NCI-H460 (cell line): Measurements from ENCODE around the gene NCAPD2. TPM values are rescaled to one million over a fixed set of nuclear protein-coding genes. Genes with fewer than 3 reads are reported as not detected.
"Not testable (repeated sequence)": the region's sequence is repeated elsewhere in the genome, so short reads cannot be mapped to it uniquely, and the experiment has no call there.

Experiments
- DNase-seq: peaks from one replicate; pipeline ENCODE4 v3.0.0-alpha.2; 2016; ENCODE audit warnings: low read depth; ENCODE audit errors: extremely low read depth
- total RNA-seq: library from RNA; depleted of rRNA; stranded (reverse); fragments of >200 nt; shearing (Covaris generic); gene quantifications from 2 replicates; pipeline ENCODE4 v1.2.3, GENCODE V29; 2014

The NCAPD2 gene
- total RNA-seq, 1 experiment from 2014 or later = 68.4 TPM

DNA sequence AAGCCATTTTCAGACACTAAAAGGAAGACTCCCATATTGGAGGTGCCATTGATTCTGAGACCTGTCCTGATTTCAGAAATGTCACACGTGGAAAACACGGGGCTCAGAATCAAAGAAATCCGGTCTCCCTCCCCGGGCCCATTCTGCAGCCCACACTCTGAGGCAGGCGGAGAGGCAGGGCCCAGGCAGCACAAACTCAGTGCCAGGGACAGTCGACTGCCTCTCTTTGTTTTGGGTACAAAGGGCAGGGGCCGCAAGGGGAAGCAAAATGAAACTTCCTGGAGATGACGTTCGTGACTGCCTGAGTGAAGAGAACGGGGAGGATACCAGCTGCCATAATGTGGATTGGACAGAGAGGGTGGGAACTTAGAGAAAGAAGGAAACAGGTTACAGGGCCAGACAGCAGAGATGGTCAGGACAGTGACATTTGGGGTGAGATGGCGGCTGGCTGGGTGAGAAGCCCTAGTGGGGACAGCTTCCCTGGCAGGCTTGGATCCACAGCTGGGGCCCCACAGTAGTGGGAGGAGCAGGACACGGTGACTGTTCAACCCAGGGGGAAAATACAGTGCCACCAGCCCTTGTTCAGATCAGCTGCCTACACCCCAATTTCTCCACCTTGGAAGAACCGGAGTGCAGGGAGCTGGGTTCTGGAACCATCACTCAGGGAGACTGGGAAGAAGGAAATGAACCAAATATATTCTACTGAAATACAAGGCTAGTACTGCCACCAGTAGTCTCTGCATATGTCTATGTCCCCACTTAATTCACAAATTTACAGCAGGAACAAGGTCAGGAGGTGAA, 48.5 kb downstream of the NCAPD2 start:
- DNase-seq = no peak

DNA sequence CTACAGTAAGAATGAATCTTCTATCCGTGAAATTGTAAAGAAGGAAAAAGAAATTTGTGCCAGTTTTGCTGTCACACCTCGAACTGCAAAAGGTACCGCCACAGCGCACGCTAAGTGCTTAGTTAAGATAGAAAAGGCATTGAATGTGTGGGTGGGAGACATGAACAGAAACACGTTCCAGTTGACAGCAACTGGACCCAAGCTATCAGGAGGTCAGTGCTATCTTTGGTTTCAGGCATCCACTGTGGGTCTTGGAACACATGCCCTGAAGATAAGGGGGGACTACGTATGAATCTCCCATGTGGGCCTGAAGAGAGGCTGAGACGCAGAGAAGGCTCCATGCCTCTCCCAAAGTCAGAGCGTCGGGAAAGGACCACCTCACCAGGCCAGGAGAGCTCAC, 52.1 kb downstream of the NCAPD2 start:
- no peak for DNase-seq

DNA sequence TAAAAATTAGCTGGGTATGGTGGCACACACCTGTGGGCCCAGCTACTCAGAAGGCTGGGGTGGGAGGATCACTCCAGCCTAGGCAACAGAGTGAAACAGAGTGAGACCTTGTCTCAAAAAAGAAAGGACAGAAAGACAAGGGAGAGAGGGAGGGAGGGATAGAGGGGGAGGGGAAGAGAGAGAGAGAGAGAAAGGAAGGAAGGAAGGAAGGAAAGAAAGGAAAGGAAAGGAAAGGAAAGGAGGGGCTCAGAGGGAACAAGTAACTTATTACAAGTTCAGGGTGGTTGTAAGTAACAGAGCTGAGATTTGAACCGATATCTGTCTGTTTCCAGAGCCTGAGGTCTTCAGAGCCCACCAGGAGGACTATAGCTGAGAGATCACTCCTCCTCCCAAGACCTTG, 53.7 kb downstream of the NCAPD2 start:
- no peak for DNase-seq

DNA sequence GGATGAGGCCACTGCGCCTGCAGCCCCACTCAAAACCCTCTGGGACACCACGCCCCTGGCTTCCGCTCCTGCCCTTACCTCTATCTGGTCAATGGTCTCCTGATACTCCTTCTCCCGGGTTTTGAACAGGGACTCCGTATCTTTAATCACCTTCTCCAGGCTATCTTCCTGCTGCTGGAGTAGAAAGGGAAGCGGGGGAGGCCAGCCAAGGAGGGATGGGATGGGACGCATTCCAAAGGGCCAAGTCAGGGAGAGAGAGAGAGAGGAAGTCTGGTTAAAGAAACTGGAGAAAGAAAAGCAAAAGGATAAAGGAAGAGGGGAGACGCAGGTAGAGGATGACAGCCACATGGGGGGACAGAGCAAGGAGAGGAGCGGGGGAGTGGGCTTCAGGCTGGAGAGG, 54.1 kb downstream of the NCAPD2 start:
- DNase-seq = no peak

DNA sequence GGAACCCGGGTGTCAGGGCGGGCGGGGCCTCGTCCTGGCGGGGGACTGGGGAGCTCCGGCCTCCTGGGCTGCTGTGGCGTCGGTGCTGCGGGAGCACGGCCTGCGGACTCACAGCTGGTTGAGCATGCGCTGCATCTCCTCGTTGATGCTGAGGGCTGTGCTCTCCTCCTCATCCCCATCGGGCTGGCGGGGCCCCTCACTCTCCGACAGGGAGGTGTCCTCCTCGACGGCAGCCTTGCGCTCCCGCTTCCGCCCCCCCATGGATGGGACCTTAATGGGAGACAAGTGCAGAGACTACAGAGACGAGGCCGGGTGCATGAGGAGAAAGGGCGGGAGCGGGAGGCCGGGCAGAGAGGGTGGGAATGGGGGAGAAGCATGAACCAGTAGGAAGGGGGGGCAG, 54.7 kb downstream of the NCAPD2 start:
- no peak for DNase-seq

DNA sequence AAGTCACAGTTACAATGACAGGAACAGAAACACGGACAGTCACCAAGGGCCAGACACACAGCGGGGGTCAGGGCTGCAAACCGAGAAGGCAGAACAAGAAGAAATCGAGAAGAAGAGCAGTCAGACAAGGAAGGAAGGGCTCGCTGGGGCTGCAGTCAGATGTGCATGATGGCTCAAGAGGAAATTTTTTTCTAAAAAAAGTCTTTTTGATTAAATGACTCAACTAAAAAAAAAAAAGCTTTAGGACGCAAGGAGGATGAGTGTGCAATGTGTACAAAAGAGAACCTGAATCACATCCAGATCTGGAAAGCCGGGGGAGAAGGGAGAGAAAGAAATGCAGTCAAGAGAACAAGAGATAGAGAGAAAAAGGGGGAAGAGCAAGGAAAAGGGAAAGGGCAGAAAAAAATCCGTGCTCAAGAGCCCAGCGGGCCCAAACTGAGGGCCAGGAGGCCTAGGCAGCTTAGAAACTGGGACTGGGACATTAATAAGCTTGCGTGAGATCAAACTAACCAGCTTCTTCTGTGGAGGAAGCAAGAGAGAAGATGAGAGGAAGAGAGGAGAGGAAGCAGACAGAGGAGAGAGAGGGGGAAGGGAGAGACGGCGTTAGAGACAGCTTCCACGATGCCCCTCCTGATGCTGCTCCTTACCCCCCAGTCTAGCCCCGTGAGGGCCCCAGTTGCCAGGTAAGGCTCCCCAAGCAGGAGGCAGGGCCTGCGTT, 55.2 kb downstream of the NCAPD2 start:
- DNase-seq = no peak

DNA sequence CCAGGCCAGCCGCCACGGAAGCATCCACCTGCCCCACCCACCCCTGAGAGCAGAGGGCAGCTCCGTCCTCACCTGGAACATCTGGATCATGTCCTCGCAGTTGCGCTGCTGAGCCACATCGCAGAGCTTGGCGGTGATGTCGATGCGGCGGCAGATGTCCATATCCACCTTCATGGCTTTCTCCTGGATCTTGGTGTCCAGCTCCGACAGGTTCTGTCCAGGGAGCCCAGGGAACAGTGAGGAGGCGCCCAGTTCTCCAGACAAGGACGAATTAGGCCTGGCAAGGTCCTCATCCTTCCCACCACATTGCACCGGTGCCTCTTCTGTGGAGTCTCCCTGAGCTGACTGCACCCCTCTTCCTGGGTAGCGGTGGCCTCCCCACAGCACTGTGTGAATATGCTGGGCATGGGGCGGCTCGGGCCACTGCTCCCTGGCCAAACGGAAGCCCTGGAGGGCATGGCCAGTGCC, 55.8 kb downstream of the NCAPD2 start:
- DNase-seq = no peak

DNA sequence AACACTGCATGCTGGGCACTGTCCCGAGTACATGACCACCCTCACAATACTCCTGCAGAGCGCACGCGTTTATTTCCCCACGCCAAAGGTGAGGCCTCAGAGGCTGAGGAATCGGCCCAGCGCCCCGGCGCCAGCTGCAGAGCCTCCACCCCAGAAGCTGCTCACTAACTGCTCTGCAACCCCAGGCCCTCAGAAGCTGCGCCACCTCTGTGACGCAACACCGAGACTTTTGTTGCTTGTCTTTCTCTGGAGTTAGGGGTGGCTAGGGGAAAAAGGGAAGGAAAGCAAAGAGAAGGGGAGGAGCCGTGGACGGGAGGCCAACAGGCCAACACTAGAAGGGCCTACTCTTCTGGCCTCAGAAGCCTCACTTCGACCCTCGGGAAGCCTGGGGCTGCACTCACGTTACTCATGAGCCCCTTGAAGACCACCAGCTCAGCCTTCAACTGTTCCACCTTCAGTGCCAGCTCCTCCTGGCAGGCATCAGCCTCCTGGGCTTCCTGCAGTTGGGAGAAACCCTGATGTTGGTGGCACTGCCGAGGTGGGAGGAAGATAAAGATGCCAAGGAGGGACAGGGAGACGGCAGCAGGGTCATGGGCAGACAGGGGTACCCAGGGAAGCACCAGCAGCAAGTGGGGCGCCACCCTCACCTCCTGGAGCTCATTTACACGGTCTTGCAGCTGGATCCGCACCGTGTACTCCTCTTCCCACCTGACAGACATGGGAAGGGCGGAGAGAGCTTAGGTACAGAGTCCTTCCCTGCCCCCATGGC, 56.6 kb downstream of the NCAPD2 start:
- DNase-seq = no peak

DNA sequence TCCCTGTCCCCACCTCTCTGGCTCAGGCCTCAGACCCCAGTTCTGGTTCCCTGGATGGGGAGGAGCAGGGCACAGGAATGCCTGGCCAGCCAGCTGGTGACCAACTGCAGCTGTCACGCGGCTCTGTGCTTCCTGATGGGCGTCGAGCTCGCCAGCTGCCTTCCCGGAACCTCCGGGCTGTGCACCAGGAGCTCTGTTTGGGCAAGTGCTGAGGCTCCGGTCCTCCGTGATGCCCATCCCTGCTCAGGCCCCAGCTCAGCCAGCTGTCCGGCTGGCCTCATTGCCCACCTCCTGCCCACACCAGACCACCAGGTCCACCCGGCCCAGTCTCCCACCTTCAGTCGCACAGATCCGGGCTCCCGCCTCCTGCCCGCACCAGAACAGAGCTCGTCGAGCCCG, 57.2 kb downstream of the NCAPD2 start:
- DNase-seq = no peak

DNA sequence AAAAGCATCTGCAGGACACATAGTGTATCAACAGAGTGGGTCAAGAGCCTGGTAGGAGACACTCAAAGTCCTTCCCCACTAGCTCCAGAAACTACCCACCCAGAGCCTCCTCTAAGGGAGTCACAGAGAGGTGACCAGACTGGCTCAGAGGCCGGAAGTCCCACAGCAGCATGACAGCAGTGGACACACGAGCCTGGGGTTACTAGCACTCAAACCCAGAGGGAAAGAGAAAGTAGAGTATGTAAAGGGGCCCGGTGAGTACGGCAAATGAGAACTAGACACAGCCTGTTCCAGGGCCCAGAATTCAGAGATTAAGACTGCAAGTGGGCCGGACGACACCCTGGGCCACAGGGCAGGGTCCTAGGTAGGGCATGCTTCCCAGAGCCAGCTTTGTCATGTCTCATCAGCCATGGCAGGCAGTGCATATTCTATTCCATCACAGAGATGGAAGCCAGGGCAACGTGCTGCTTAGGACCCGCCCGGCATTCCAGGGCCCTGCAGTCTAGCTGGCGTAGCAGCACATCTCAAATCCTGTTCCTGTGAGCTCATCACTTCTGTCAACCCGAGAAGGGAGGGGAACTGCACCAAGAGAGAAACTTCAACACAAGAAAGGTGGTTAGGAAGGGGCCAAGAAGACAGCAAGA, 57.7 kb downstream of the NCAPD2 start:
- DNase-seq = no peak

DNA sequence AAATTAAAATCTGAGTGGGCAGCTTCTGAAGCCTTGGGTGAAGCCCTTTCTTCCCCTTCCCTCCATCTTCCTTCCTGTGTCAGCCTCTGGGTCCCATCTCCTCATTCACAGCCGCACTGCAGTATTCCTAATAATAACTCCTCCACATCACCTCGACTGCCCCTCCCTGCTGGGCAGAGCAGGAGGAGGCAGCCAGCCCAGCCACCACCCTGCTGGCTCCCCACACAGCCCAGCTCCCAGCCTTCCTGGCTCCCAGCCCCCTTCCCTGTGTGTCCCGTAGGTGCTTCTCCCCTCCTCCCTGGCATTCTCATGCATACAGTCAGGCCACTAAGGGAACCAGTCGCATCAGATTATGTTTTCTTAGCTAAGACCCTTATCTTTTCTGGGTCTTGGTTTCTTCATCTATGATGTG, 58.2 kb downstream of the NCAPD2 start:
- no peak for DNase-seq

DNA sequence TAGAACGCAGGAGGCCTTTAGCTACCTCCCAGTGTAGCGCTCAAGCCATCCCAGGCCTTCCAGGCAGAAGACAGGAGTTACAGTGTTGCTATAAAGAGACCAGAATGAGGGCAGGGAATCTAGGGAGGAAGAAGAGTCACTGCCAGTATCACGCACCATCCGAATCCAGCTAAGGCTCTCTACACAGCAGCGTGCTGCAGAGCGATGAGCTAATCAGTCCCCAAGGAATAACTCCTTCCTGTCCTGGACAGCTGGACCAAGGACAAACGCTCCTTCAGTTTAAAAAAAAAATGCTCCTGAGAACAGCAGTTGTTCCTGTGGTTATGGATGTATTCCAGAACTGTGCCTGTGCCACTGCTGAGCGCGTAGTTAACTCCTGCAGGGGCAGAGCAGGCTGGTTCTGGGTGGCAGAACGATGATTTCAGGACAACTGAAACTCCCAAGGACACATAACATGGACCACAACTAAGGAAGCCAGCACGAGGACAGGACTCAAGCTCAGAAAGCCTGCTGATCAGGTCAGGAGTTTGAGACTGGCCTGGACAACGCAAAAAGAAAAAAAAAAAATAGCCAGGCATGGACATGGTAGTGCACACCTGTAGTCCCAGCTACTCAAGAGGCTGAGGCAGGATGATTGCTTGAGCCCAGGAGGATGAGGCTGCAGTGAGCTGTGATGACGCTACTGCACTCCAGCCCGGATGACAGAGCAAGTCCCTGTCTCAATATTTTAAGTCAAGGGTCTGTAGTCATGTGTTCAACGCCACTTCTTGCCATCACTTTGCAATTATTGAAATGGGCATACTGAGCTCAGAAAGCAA, 59.4 kb downstream of the NCAPD2 start:
- DNase-seq = no peak

DNA sequence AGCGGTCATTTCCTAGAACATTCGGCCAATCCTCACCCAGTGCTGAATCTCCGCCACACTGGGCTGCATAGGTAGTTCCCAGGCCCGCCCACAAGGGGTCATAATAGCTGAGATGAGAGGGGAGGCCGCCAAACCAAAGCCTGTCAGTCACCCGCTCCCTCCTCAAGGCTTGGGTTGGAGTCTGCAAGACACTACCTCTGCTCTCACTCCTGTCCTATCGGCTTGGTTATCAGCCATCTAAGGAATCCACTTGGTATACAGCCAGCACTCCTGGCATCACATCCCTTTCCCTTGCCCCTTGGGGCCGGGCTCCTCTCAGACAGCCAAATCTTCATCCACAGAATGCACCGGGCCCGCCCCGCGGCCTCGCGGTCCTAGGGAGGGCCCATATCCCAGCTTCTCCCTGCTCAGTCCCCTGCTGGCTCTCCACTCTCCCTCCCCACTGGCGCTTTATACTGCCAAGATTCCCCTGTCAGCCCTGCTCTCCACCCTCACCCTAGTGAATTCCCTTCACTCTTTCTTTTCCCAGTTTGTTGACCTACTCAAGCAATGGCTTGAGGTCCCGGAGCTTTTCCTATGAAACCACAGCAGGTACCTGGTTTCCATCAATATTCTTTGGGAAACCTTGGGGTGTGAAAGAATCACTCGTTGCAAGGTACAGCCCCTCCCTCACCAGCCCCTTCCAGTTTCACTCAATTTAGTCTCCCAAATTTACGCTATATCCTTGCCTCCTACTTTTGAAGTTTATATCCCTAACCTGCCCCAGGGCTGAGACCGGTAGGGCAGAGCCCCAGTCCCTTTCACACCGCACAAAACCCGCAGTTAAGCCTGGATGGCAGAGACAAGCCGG, 60.5 kb downstream of the NCAPD2 start:
- no peak for DNase-seq

DNA sequence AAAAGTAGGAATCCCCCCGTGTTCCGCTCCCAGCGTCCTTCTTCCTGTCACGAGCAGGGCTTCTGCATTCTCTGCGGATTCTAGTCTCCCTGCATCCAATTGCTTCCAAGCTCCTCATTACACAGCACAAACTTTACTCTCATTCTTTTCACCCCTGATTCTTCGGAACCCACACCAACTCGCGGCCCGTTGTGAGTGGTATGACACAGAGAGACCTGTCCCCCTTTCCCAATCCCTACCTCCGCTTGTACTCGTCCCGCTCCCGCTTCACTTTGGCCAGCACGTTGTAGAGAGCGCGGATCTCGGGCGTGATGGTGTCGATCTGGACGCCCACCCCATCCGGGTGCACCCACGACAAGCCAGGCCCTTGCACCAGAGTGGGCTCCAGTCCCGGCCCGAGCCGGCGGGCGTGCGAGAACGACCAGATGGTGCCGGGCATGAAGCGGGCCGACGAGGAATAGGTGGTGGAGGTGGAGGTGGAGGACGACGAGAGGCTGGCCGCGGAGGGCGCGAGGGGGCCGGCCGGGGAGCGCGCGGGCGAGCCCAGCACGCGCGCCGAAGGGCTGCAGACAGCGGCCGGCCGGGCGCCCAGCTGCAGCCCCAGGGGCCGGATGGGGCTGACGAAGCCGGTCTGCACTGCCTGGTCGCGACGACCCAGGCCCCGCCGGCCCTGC, 61.3 kb downstream of the NCAPD2 start:
- no peak for DNase-seq

DNA sequence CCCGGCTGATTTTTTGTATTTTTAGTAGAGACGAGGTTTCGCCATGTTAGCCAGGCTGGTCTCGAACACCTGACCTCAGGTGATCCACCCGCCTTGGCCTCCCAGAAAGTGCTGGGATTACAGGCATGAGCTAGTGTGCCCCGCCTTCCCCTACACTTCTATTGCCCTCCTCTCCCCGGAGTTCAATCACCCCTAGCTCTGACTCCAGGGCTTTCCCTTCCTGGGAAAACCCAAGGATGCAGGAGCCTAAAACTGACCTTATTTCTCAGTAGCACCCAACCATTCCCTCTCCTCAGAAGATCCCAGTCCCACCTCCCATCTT, 62.6 kb downstream of the NCAPD2 start:
- not testable (repeated sequence) for DNase-seq

DNA sequence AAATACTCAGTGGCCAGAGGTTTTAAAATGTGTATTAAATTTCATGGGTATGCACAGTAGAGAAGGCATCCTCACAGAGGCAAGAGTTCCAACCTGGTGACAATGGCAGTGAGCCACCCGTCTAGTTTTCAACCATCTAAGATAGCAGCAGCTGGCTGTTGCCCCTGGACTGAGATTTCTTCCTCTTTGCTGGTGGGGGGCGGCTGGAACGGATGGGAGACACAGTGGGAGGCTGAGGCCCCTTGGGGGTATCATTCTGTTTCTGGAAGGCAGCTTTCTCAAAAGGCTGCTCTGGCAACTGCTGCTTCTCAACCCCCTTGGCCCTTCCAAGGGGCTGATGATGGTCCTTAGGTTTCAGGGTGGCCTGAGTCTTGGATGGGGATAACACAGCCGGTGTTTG, 63.0 kb downstream of the NCAPD2 start:
- DNase-seq = no peak

DNA sequence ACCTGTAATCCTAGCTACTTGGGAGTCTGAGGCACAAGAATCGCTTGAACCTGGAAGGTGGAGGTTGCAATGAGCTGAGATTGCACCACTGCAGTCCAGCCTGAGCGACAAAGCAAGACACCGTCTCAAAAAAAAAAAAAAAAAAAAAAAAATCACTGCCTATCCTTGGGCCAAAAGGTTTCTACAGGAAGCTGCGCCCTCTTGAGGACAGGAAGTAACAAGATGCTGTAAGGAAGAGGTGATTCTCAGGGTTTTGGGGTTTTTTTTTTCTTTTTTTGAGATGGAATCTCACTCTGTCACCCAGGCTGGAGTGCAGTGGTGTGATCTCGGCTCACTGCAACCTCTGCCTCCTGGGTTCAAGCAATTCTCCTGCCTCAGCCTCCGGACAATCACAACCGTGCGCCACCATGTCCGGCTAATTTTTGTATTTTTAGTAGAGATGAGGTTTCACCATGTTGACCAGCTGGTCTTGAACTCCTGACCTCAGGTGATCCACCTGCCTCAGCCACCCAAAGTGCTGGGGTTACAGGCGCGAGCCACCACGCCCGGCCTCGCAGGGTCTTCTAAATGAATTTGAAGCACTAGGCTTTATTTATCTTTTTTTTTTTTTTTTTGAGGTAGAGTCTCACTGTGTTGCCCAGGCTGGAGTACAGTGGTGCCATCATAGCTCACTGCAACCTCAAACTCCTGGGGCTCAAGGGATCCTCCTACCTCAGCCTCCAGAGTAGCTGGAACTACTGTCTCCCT, 64.3 kb downstream of the NCAPD2 start:
- not testable (repeated sequence) for DNase-seq

DNA sequence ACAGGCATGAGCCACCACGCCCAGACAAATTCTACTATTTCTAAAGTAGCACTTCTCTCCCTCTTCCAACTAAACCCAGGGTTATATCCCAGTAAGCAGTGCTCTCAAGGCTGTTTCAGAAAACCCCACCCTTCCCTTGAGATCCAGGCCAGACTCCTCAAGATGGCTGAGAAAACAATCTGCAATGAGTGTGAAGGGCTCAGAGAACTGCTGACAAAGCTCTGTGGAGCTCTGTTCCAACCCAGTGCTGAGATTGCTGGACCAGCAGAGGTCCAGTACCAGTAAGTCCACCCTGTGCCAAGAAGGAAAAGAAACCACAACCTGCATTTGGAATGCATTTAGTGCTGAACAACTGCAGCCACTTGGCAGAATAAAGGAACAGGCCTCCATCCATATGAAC, 65.6 kb downstream of the NCAPD2 start:
- no peak for DNase-seq
